Muscle of leg (tissue), 11 donors: Measurements from ENCODE around the gene CIPC. TPM values are rescaled to one million over a fixed set of nuclear protein-coding genes. Genes with fewer than 3 reads are reported as not detected.
A peak's percentile ranks its signal among the peaks of the same experiment; 100 is the strongest.

Source experiments
- DNase-seq: peaks from one replicate; pipeline ENCODE4 v3.0.0; 2013
- H3K27ac ChIP-seq: one replicate; pipeline ENCODE4 v1.5.1; 2013; ENCODE audit warnings: mild to moderate bottlenecking, low read length, control low read depth
- H3K27me3 ChIP-seq: one replicate; pipeline ENCODE4 v1.6.1; 2013; ENCODE audit warnings: low read length; ENCODE audit not compliant: control insufficient read depth, insufficient read depth
- H3K36me3 ChIP-seq: one replicate; pipeline ENCODE4 v1.6.1; 2013; ENCODE audit warnings: low read length; ENCODE audit not compliant: control insufficient read depth, insufficient read depth
- H3K4me1 ChIP-seq: one replicate; pipeline ENCODE4 v1.6.1; 2013; ENCODE audit warnings: low read length; ENCODE audit not compliant: control insufficient read depth, insufficient read depth
- H3K4me3 ChIP-seq: one replicate; pipeline ENCODE4 v1.5.1; 2013; ENCODE audit warnings: low read length, control low read depth
- H3K9me3 ChIP-seq: replicated peaks from 2 replicates; pipeline ENCODE4 v1.6.1; 2013; ENCODE audit warnings: low read depth, low read length; ENCODE audit not compliant: control insufficient read depth
- WGBS: methylation state at CpG from one replicate; pipeline ENCODE4 v1.1.5; 2013; ENCODE audit warnings: missing lambda C conversion rate; ENCODE audit not compliant: insufficient coverage; 5-methylcytosine and 5-hydroxymethylcytosine counted together
- polyA plus RNA-seq, 8 donors: library from polyadenylated mRNA; unstranded; fragments of 120-200 nt; gene quantifications; one replicate each; pipeline versions ENCODE4 v1.2.1 to v1.2.3, GENCODE V29; 2013; ENCODE audit warnings: inconsistent platforms in 1 of 8, low replicate concordance in 1 of 8; ENCODE audit not compliant: insufficient read length in 8 of 8, insufficient read depth in 1 of 8
- total RNA-seq: library from RNA; stranded (reverse); fragments of 120-200 nt; gene quantifications from one replicate; pipeline ENCODE4 v1.2.4, GENCODE V29; 2013

CIPC gene
- total and polyA plus RNA-seq, 9 donors: 13.0 to 18.9 (median 16.1) TPM

DNA sequence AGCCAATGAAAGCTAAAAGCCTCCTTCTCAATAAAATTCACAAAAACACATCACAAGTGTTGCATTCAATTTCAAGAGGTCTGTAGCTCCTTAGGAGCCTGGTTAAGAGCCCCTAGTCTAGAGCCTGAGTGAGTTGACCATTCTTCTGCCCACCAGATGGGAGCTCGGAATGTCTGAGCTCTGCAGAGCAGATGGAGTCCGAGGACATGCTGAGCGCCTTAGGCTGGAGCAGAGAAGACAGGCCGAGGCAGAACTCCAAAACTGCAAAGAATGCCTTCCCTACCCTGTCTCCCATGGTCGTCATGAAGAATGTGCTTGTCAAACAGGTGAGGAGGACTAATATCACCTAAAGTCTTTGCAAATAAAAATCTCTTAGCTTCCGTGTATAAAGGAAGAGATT, 11.6 kb downstream of the CIPC start:
- H3K4me1 ChIP-seq: peaks cover 5% of the 10 kb centered on the region
- DNase-seq: no peak

DNA sequence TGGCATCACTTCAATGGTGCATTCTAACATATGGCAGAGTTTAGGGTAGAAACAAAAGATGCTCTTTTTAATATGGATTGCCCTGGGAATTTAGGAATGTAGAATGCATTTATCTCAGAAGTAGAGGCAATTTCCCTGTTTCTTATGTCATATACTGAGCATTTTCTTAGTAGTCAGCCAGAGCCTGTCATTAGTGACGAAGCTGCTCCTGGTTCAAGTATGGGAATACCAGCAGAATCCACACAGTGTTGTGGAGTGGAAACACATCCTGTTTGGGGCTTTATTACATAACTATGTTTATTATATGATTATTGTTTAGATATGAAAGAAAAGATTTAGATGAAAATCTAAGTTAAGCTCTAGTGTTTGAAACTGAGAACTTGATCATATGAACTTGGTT, 12.2 kb downstream of the CIPC start:
- WGBS: no CpG with 5 or more reads among the region's 1 CpG
- Histone ChIP-seq H3K9me3 (no peaks in the 10 kb centered on the region), H3K27ac (no peak overlapping the region), H3K4me1 (peaks cover 5% of the 10 kb centered on the region), H3K36me3 (peaks cover 35% of the 10 kb centered on the region), H3K27me3 (no peaks in the 10 kb centered on the region), H3K4me3 (no peak overlapping the region)
- DNase-seq: no peak

More for the DNA sequence above, 11.6 kb downstream of the CIPC start:
- peaks cover 34% of the 10 kb centered on the region for H3K36me3 ChIP-seq
- H3K27ac ChIP-seq: no peak overlapping the region
- H3K27me3 ChIP-seq: no peaks in the 10 kb centered on the region
- H3K4me3 ChIP-seq: no peak overlapping the region
- H3K9me3 ChIP-seq: no peaks in the 10 kb centered on the region
- WGBS: 85% methylated on average over 2 of the region's 6 CpGs

DNA sequence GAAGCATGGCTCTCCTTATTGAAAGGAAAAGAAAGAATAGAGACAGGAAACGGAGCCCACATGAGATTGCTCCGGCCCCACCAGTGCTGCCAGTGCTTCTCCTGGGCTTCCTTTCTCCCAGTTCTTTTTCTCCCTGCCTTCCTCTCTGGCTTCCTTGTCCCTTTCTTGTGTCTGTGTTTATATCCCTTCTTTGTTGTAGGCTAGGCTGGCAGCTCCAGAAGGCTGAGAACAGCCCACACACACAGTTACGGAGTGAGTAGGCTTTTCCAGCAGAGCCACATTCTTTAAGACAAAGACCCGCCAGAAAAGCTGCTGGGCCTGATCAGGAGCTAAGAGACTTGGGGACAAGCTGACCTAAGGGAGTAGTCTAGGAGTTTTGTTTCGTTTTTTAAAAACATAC, 13.0 kb downstream of the CIPC start:
- Histone ChIP-seq H3K9me3 (no peaks in the 10 kb centered on the region), H3K4me3 (no peak overlapping the region), H3K36me3 (peaks cover 36% of the 10 kb centered on the region), H3K27ac (peak overlapping the region; percentile 62), H3K4me1 (peaks cover 5% of the 10 kb centered on the region), H3K27me3 (no peaks in the 10 kb centered on the region)
- no CpG with 5 or more reads among the region's 5 CpGs for WGBS
- peak; percentile 29 for DNase-seq

DNA sequence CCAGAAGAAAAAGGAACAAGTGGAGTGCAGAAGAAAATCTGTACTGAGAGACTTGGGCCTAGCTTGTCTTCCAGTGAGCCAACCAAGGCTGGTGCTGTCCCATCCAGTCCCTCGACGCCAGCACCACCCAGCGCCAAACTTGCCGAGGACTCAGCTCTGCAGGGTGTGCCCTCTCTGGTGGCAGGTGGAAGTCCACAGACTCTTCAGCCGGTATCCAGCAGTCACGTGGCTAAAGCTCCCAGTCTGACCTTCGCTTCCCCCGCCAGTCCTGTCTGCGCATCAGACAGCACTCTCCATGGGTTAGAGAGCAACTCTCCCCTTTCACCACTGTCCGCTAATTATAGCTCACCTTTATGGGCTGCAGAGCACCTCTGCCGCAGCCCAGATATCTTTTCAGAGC, 15.6 kb downstream of the CIPC start:
- no peak for DNase-seq
- Histone ChIP-seq H3K9me3 (no peaks in the 10 kb centered on the region), H3K4me3 (no peak overlapping the region), H3K36me3 (peaks cover 37% of the 10 kb centered on the region), H3K27ac (no peak overlapping the region), H3K4me1 (peaks cover 2% of the 10 kb centered on the region), H3K27me3 (no peaks in the 10 kb centered on the region)
- WGBS: 90% methylated on average over 10 of the region's 11 CpGs

DNA sequence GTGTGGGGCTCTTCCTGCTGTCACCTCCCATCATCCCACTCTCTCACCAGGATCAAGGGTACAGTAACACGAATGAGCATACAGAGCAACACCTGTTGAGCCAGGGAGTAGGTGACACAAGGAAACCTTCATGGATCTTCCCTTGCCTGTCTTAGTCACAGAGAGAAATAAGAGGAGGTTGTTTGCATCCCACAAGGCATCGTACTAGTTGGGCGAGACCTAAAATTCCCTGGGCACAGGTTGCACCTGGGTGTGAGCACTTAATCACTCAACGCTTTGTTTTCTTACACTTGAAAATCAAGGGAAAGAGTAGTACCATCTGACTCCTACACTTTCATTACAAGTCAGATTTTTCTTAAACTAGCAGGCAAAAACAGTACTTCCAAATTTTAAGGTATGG, 16.6 kb downstream of the CIPC start:
- Histone ChIP-seq H3K36me3 (peaks cover 39% of the 10 kb centered on the region), H3K27me3 (no peaks in the 10 kb centered on the region), H3K4me1 (peaks cover 2% of the 10 kb centered on the region), H3K9me3 (no peaks in the 10 kb centered on the region), H3K27ac (no peak overlapping the region), H3K4me3 (no peak overlapping the region)
- no peak for DNase-seq
- WGBS: 100% methylated on average over 1 of the region's 4 CpGs

DNA sequence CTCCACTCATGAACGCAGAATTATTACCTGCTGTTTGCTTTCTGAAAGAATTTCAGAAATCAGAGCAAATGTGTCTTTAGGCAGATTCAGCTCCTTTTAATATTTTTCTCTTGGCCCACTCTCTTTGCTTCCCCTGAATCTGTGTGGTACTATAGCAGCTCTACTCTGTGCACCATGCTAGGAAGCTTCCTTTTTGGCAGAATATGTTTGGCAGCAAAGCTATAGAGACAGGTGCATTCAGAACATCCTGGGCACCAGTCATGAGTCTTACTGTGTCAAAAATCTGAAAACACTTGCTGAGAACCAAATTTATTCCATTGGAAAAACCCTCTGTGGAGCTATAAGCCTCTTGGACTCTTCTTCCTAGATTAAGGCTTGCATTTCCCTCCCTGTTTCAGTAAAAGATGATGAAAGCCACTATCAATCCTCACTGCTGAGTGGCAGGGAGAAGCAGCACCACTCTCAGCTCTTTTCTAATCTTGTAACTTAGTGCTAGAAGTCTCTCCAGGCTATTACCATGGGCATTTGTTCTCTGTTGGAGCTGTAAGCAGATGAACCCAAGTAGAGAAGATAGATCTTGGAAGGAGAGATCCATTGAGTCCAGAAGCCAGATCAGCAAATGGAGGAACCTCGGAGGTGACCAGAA, 18.2 kb downstream of the CIPC start:
- Histone ChIP-seq H3K36me3 (peaks cover 34% of the 10 kb centered on the region), H3K4me1 (no peaks in the 10 kb centered on the region), H3K27me3 (no peaks in the 10 kb centered on the region), H3K9me3 (no peaks in the 10 kb centered on the region), H3K27ac (no peak overlapping the region), H3K4me3 (no peak overlapping the region)
- WGBS: 80% methylated on average over 1 of the region's 2 CpGs
- DNase-seq: no peak

DNA sequence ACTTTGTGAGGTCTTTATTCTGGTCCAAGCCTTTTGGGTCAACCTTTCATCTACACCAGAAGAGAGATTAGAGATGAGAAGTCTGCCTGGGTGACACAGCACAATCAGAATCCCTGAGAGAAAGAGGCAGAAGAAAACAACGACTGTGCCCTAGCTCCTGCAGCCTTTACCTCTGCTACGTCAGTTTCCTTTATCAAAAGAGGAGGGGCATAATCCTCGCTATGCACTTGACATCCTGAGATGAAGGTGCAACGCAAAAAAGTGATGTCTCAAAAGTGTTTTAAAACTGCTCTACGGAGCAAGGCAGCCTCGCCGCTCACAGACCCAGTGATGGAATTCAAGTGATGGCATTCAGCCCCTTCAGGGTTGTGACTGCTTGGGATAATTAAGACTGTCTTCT, 21.8 kb downstream of the CIPC start:
- H3K4me3 ChIP-seq: no peak overlapping the region
- peaks cover 11% of the 10 kb centered on the region for H3K36me3 ChIP-seq
- no peaks in the 10 kb centered on the region for H3K9me3 ChIP-seq
- no peak overlapping the region for H3K27ac ChIP-seq
- H3K4me1 ChIP-seq: peaks cover 7% of the 10 kb centered on the region
- no peak for DNase-seq
- 86% methylated on average over 4 of the region's 7 CpGs for WGBS
- H3K27me3 ChIP-seq: peaks cover 17% of the 10 kb centered on the region

DNA sequence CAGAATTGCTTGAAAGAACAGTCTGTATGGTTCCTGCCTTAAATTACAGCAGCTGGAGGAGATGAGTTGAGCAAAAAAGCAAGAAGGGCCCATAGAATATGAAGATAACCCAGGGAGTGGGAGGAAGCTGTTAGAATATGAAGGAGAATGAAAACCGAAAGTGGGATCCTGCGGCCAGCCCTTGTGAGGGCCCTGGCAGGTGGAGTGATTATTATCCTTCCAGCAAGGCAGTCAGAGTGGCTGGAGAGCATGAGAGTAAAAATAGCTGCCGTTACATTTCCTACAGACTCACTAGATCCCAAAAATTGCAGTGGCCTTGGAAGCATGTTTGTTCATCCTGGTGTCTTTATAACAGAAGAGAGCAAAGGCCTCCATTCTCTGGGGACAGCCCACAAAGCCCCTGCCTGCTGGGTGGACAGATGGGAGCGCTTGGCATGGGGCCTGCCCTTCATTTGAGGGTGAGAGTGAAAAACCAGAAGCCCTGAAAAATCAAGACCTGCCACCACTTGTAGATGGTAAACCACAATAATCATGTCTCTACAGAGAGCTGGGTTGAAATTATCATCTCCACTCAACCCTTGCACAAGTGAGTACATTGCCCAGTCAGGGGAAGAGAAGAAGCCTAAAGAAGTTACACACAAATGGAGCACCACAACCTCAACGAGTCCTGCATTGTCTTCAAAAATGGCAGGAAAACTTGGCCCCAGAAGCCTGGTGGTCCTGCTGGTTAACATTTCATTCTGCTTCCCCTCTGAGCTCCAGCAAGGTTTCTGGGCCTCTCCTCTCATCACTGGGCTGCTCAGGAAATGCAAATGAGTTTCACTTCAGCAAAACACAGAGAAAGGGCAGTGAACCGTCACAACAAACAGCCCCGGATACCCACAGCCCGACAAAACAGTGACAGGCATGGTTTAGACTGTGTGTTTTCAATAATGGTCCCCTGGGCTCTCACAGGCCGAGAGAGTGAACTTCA, 23.0 kb downstream of the CIPC start:
- Histone ChIP-seq H3K27ac (peak overlapping the region; percentile 38), H3K4me3 (no peak overlapping the region), H3K4me1 (peaks cover 13% of the 10 kb centered on the region)

DNA sequence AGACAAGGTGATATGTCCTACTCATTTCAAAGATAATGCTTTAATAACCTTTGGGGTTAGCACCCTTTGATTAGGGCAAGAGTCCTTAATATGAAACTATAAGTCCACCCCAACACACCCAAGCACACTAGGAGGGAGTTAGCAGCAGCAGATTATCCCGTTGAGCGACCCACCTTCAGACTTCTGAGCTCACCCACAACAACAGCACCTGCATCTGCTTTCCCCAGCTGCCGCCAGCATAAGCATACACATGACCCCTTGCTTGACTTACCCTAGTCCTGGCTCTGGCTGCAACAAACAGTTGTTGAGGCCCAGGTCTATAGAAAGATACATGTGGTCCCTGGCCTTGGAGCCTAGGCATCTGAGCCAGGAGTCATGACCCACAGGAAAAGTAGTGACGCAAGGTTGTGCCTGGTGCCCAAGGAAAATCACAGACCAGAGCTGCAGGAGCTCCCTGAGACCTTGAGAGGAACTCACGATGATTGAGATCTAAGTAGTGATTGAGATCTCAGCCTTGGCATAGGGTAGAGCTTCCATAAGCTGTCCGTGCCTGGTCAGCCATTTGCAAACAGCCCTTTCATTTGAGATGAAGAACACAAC, 24.6 kb downstream of the CIPC start:
- WGBS: 82% methylated on average over 4 of the region's 6 CpGs
- Histone ChIP-seq H3K36me3 (peaks cover 6% of the 10 kb centered on the region), H3K27ac (no peak overlapping the region), H3K4me3 (no peak overlapping the region), H3K27me3 (peaks cover 37% of the 10 kb centered on the region), H3K9me3 (no peaks in the 10 kb centered on the region), H3K4me1 (peaks cover 13% of the 10 kb centered on the region)
- DNase-seq: no peak

More for the DNA sequence above, 23.0 kb downstream of the CIPC start:
- WGBS: 42% methylated on average over 2 of the region's 9 CpGs
- Histone ChIP-seq H3K36me3 (peaks cover 10% of the 10 kb centered on the region), H3K27me3 (peaks cover 28% of the 10 kb centered on the region), H3K9me3 (no peaks in the 10 kb centered on the region)
- DNase-seq: no peak
